Fibroblast of lung (primary cell): ENCODE results near the gene ZC3H13. TPM values are rescaled to one million over a fixed set of nuclear protein-coding genes. Genes with fewer than 3 reads are reported as not detected.

Source experiments
- DNase-seq, 2 donors: peaks; one replicate each; pipeline versions ENCODE4 v3.0.0 to v3.0.0-alpha.2; 2010; ENCODE audit warnings: low read depth in 2 of 2
- H2AFZ ChIP-seq: 2 replicates; pipeline ENCODE4 v1.5.1; 2012; ENCODE audit warnings: low read length, control low read depth, inconsistent platforms
- H3K27ac ChIP-seq: 2 replicates; pipeline ENCODE4 v1.5.1; 2011; ENCODE audit warnings: low read length, control low read depth; ENCODE audit not compliant: insufficient read depth
- H3K27me3 ChIP-seq: 2 replicates; pipeline ENCODE4 v1.5.1; 2011; ENCODE audit warnings: mild to moderate bottlenecking, low read length; ENCODE audit not compliant: control insufficient read depth, insufficient read depth
- H3K36me3 ChIP-seq: 2 replicates; pipeline ENCODE4 v1.5.1; 2011; ENCODE audit warnings: low read length; ENCODE audit not compliant: control insufficient read depth, insufficient read depth
- H3K4me1 ChIP-seq: 2 replicates; pipeline ENCODE4 v1.5.1; 2011; ENCODE audit warnings: low read length; ENCODE audit not compliant: control insufficient read depth, insufficient read depth; ENCODE audit errors: extremely low read depth
- H3K4me2 ChIP-seq: 2 replicates; pipeline ENCODE4 v1.5.1; 2011; ENCODE audit warnings: low read length, control low read depth; ENCODE audit not compliant: insufficient read depth; ENCODE audit errors: extremely low read depth
- H3K4me3 ChIP-seq, 4 experiments: fragments of 200-600 bp in 1 of 4; sonication (generic) in 1 of 4; replicated peaks in 1 of 4; 2 replicates each; pipeline ENCODE4 v1.5.1; 2011 to 2016; ENCODE audit warnings: low read length in 4 of 4, low read depth in 3 of 4, mild to moderate bottlenecking in 3 of 4, control low read depth in 2 of 4, inconsistent platforms in 1 of 4, mixed read lengths in 1 of 4; ENCODE audit not compliant: insufficient read depth in 1 of 4; ENCODE audit errors: control extremely low read depth in 1 of 4
- H3K79me2 ChIP-seq: 2 replicates; pipeline ENCODE4 v1.5.1; 2012; ENCODE audit warnings: mild to moderate bottlenecking, low read length, inconsistent platforms; ENCODE audit not compliant: control insufficient read depth, insufficient read depth
- H3K9ac ChIP-seq: 2 replicates; pipeline ENCODE4 v1.5.1; 2011; ENCODE audit warnings: mild to moderate bottlenecking, low read length, control low read depth; ENCODE audit not compliant: insufficient read depth
- H3K9me3 ChIP-seq: 2 replicates; pipeline ENCODE4 v1.5.1; 2012; ENCODE audit warnings: low read depth, low read length; ENCODE audit not compliant: control insufficient read depth, insufficient read depth
- H4K20me1 ChIP-seq: 2 replicates; pipeline ENCODE4 v1.5.1; 2011; ENCODE audit warnings: low read length; ENCODE audit not compliant: control insufficient read depth, insufficient read depth; ENCODE audit errors: extremely low read depth
- EZH2 ChIP-seq: IDR thresholded peaks from 2 replicates; pipeline ENCODE4 v1.5.1; 2012; ENCODE audit warnings: low read length, control low read depth, mild to moderate bottlenecking; ENCODE audit errors: missing control alignments
- polyA plus RNA-seq, 2 donors: library from polyadenylated mRNA; depleted of rRNA in 1 of 2; stranded (reverse) in 1 of 2; unstranded in 1 of 2; fragments of >200 nt; gene quantifications; 2 replicates each; pipeline ENCODE4 v1.2.1, GENCODE V29; 2011 to 2012; ENCODE audit warnings: missing spikeins in 1 of 2
- total RNA-seq: library from RNA; depleted of rRNA; stranded (reverse); fragments of >200 nt; gene quantifications from 2 replicates; pipeline ENCODE4 v1.2.1, GENCODE V29; 2014
- TF ChIP-seq, protein P1 (sequence below), 2 donors: IDR thresholded peaks in 1 of 2; conservative IDR thresholded peaks in 1 of 2; 1 replicate in 1 of 2; 2 replicates in 1 of 2; pipeline ENCODE4 v1.5.1; 2011 to 2012; ENCODE audit warnings: low read length in 2 of 2, control low read depth in 1 of 2, inconsistent platforms in 1 of 2, low read depth in 1 of 2, mild to moderate bottlenecking in 1 of 2

ZC3H13 gene
- total and polyA plus RNA-seq, 2 donors (not counting 1 experiment from before 2014, with no cell fraction given), result 4.5 to 21.8 TPM

DNA sequence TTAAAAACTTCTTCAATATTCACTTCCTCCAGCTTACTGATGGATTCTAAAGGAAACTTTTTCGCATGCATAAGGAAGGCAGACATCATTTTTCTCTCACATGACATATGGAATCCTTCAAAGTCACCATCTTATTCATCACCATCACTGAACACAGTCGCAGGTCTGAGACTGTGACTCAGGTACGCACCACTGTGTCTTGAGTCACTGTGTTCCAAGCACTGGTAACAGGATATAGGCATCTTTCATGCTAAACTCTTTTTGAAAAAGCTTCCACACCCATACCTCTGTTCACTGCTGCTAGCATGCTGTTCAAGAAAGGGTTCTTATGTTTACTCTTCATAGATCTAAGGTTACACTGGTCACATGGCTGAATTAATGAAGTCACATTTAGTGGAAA, 133.9 kb downstream of the ZC3H13 start:
- no peaks in the 10 kb centered on the region for H3K79me2 ChIP-seq

GRCh38 chr13:45917019-45917418, 135.5 kb downstream of the ZC3H13 start:
- no peak overlapping the region for H3K4me3 ChIP-seq
- no peak overlapping the region for H3K9ac ChIP-seq
- H4K20me1 ChIP-seq, result no peaks in the 10 kb centered on the region
- no peak for DNase-seq
- no peaks in the 10 kb centered on the region for H3K27me3 ChIP-seq
- no peaks in the 10 kb centered on the region for H3K36me3 ChIP-seq
- no peak overlapping the region for H3K27ac ChIP-seq
- TF ChIP-seq EZH2, result no peak
- H3K9me3 ChIP-seq, result no peaks in the 10 kb centered on the region
- no peak overlapping the region for H2AFZ ChIP-seq
- H3K4me2 ChIP-seq, result no peak overlapping the region
- H3K4me1 ChIP-seq, result no peaks in the 10 kb centered on the region
- H3K79me2 ChIP-seq, result no peaks in the 10 kb centered on the region

More for the DNA sequence above, 133.9 kb downstream of the ZC3H13 start:
- H3K27ac ChIP-seq, result no peak overlapping the region
- no peak overlapping the region for H3K4me2 ChIP-seq
- TF ChIP-seq, protein P1, sequence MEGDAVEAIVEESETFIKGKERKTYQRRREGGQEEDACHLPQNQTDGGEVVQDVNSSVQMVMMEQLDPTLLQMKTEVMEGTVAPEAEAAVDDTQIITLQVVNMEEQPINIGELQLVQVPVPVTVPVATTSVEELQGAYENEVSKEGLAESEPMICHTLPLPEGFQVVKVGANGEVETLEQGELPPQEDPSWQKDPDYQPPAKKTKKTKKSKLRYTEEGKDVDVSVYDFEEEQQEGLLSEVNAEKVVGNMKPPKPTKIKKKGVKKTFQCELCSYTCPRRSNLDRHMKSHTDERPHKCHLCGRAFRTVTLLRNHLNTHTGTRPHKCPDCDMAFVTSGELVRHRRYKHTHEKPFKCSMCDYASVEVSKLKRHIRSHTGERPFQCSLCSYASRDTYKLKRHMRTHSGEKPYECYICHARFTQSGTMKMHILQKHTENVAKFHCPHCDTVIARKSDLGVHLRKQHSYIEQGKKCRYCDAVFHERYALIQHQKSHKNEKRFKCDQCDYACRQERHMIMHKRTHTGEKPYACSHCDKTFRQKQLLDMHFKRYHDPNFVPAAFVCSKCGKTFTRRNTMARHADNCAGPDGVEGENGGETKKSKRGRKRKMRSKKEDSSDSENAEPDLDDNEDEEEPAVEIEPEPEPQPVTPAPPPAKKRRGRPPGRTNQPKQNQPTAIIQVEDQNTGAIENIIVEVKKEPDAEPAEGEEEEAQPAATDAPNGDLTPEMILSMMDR (conservative IDR thresholded peaks at IDR 0.05 in 1 of 2, IDR thresholded peaks at IDR 0.05 in 1 of 2; ENCODE audit: low read depth in 1 of 2, low read length in 2 of 2), result no peak
- no peak for TF ChIP-seq EZH2
- no peaks in the 10 kb centered on the region for H3K36me3 ChIP-seq
- H3K9me3 ChIP-seq, result no peaks in the 10 kb centered on the region
- H3K4me1 ChIP-seq, result no peaks in the 10 kb centered on the region
- no peaks in the 10 kb centered on the region for H4K20me1 ChIP-seq
- H3K9ac ChIP-seq, result no peak overlapping the region
- H3K27me3 ChIP-seq, result no peaks in the 10 kb centered on the region
- no peak for DNase-seq
- no peak overlapping the region for H2AFZ ChIP-seq
- no peak overlapping the region for H3K4me3 ChIP-seq

- H3K9me3 ChIP-seq, result no peaks in the 10 kb centered on the region
- no peak overlapping the region for H2AFZ ChIP-seq
- no peak overlapping the region for H3K4me3 ChIP-seq
- no peak overlapping the region for H3K27ac ChIP-seq
- H3K79me2 ChIP-seq, result no peaks in the 10 kb centered on the region
- DNase-seq, result no peak
- H3K36me3 ChIP-seq, result no peaks in the 10 kb centered on the region
- no peak overlapping the region for H3K9ac ChIP-seq
- H3K4me2 ChIP-seq, result no peak overlapping the region
- H4K20me1 ChIP-seq, result no peaks in the 10 kb centered on the region
- TF ChIP-seq, protein P1 (conservative IDR thresholded peaks at IDR 0.05 in 1 of 2, IDR thresholded peaks at IDR 0.05 in 1 of 2; ENCODE audit: low read depth in 1 of 2, low read length in 2 of 2), result no peak
- no peak for TF ChIP-seq EZH2
- H3K27me3 ChIP-seq, result no peaks in the 10 kb centered on the region
- no peaks in the 10 kb centered on the region for H3K4me1 ChIP-seq
These were observed 136.7 kb downstream of the ZC3H13 start for GRCh38 chr13:45915686-45916439.
